Neuronal stem cell (in vitro differentiated cells): ENCODE results near the gene GORASP2.

Experiments used
- DNase-seq: peaks from one replicate; pipeline ENCODE4 v3.0.0-alpha.2; 2013; ENCODE audit warnings: low spot score
- H2AFZ ChIP-seq: one replicate; pipeline ENCODE4 v1.6.1; 2013; ENCODE audit warnings: mild to moderate bottlenecking, low read length, inconsistent platforms
- H2AK5ac ChIP-seq: 2 replicates; pipeline ENCODE4 v1.6.1; 2013; ENCODE audit warnings: low read depth, mild to moderate bottlenecking, inconsistent platforms, low read length, moderate library complexity, mixed read lengths
- H2BK120ac ChIP-seq: 2 replicates; pipeline ENCODE4 v1.6.1; 2013; ENCODE audit warnings: low read depth, mild to moderate bottlenecking, inconsistent platforms, low read length, moderate library complexity, mixed read lengths
- H2BK12ac ChIP-seq: one replicate; pipeline ENCODE4 v1.6.1; 2013; ENCODE audit warnings: low read length, inconsistent platforms
- H2BK15ac ChIP-seq: 2 replicates; pipeline ENCODE4 v1.6.1; 2013; ENCODE audit warnings: mild to moderate bottlenecking, low read length, inconsistent platforms, mixed read lengths
- H2BK5ac ChIP-seq: one replicate; pipeline ENCODE4 v1.6.1; 2013; ENCODE audit warnings: inconsistent platforms, mild to moderate bottlenecking, low read length, moderate library complexity
- H3K14ac ChIP-seq: one replicate; pipeline ENCODE4 v1.6.1; 2013; ENCODE audit warnings: low read length, inconsistent platforms
- H3K18ac ChIP-seq: 2 replicates; pipeline ENCODE4 v1.6.1; 2013; ENCODE audit warnings: low read length, inconsistent platforms
- H3K23ac ChIP-seq: 2 replicates; pipeline ENCODE4 v1.6.1; 2013; ENCODE audit warnings: low read depth, mild to moderate bottlenecking, mixed read lengths, low read length, inconsistent platforms; ENCODE audit not compliant: poor library complexity
- H3K27ac ChIP-seq: replicated peaks from 3 replicates; pipeline ENCODE4 v1.5.1; 2013; ENCODE audit warnings: low read length, inconsistent platforms
- H3K27me3 ChIP-seq, 3 experiments: 2 replicates each; pipeline ENCODE4 v1.6.1; 2013; ENCODE audit warnings: low read length in 3 of 3, mild to moderate bottlenecking in 2 of 3, inconsistent platforms in 1 of 3, low read depth in 1 of 3, mixed read lengths in 1 of 3, moderate library complexity in 1 of 3; ENCODE audit not compliant: control insufficient read depth in 3 of 3, insufficient read depth in 3 of 3
- H3K36me3 ChIP-seq, 2 donors: replicated peaks in 1 of 2; 2 replicates each; pipeline ENCODE4 v1.6.1; 2013; ENCODE audit warnings: low read length in 2 of 2; ENCODE audit not compliant: control insufficient read depth in 2 of 2, insufficient read depth in 2 of 2
- H3K4ac ChIP-seq: 2 replicates; pipeline ENCODE4 v1.6.1; 2013; ENCODE audit warnings: inconsistent platforms, mild to moderate bottlenecking, low read length, moderate library complexity
- H3K4me1 ChIP-seq, 2 donors: 1 replicate in 1 of 2; 2 replicates in 1 of 2; pipeline ENCODE4 v1.6.1; 2013; ENCODE audit warnings: low read length in 2 of 2, low read depth in 1 of 2; ENCODE audit not compliant: control insufficient read depth in 2 of 2, insufficient read depth in 1 of 2
- H3K4me2 ChIP-seq: one replicate; pipeline ENCODE4 v1.6.1; 2013; ENCODE audit warnings: mild to moderate bottlenecking, low read length, inconsistent platforms; ENCODE audit not compliant: insufficient read depth, poor library complexity, severe bottlenecking
- H3K4me3 ChIP-seq, 2 donors: 2 replicates each; pipeline ENCODE4 v1.5.1; 2013; ENCODE audit warnings: low read length in 2 of 2, mild to moderate bottlenecking in 2 of 2, inconsistent platforms in 1 of 2, moderate library complexity in 1 of 2
- H3K79me1 ChIP-seq: one replicate; pipeline ENCODE4 v1.6.1; 2013; ENCODE audit warnings: low read depth, mild to moderate bottlenecking, inconsistent platforms, low read length, moderate library complexity
- H3K9ac ChIP-seq: one replicate; pipeline ENCODE4 v1.6.1; 2013; ENCODE audit warnings: mild to moderate bottlenecking, low read depth, low read length, inconsistent platforms; ENCODE audit not compliant: poor library complexity
- H3K9me3 ChIP-seq, 2 donors: replicated peaks in 1 of 2; 2 replicates each; pipeline versions ENCODE3 to v1.6.1; 2013; ENCODE audit warnings: low read length in 2 of 2, mild to moderate bottlenecking in 2 of 2, inconsistent platforms in 1 of 2, low read depth in 1 of 2, mixed read lengths in 1 of 2, moderate library complexity in 1 of 2; ENCODE audit not compliant: control insufficient read depth in 2 of 2, insufficient read depth in 1 of 2
- H4K8ac ChIP-seq: one replicate; pipeline ENCODE4 v1.6.1; 2013; ENCODE audit warnings: low read depth, mild to moderate bottlenecking, inconsistent platforms, low read length, moderate library complexity
- H4K91ac ChIP-seq: one replicate; pipeline ENCODE4 v1.6.1; 2013; ENCODE audit warnings: low read length, low read depth, mild to moderate bottlenecking, inconsistent platforms; ENCODE audit not compliant: poor library complexity
- WGBS, 2 donors: extraction: QIAGEN DNeasy Blood & Tissue Kit; methylation state at CpG; one replicate each; pipeline ENCODE4 v1.1.7; 2013; ENCODE audit warnings: missing lambda C conversion rate in 2 of 2, mixed read lengths in 1 of 2; ENCODE audit not compliant: insufficient read length in 2 of 2, insufficient replicate concordance in 1 of 2; ENCODE audit errors: extremely low coverage in 2 of 2; 5-methylcytosine and 5-hydroxymethylcytosine counted together

GORASP2 gene

DNA sequence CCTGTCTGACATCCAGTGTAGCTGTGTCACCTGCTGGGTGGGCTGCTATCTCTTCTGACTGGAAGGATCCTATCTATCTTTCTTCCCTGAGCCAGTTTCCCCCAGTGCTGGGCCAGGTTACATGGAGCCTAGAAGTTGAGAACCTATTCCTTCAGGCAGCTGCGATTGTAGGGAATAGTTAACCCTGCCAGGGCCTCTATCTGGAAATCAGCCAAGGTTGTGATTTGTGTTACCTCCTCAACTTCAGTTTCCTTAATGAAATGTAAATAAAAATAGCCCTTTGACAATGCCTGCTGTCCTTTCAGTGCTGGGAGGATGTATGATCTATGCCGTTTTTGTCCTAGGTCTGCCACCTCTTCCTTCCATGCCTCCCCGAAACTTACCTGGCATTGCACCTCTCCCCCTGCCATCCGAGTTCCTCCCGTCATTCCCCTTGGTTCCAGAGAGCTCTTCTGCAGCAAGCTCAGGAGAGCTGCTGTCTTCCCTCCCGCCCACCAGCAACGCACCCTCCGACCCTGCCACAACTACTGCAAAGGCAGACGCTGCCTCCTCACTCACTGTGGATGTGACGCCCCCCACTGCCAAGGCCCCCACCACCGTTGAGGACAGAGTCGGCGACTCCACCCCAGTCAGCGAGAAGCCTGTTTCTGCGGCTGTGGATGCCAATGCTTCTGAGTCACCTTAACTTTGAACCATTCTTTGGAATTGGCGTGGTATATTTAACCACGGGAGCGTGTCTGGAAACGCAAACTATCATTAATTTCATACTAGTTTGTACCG lies 36.6 kb downstream of the GORASP2 start:
- no peak overlapping the region for H3K4ac ChIP-seq
- no peak overlapping the region for H3K4me3 ChIP-seq
- H3K23ac ChIP-seq: peak overlapping the region; percentile 37
- no peak overlapping the region for H3K14ac ChIP-seq
- H3K36me3 ChIP-seq: peaks cover 40 to 83% of the 10 kb centered on the region in 2 donors
- WGBS, 2 donors: no CpG with 5 or more reads among the region's 20 CpGs
- no peak overlapping the region for H3K27ac ChIP-seq
- H2BK15ac ChIP-seq: no peak overlapping the region
- H3K4me2 ChIP-seq: no peak overlapping the region
- H2AK5ac ChIP-seq: no peak overlapping the region
- no peak for DNase-seq
- H4K91ac ChIP-seq: no peak overlapping the region
- no peak overlapping the region for H2BK5ac ChIP-seq
- no peak overlapping the region for H2BK12ac ChIP-seq
- H2BK120ac ChIP-seq: no peak overlapping the region
- H4K8ac ChIP-seq: no peak overlapping the region
- H3K18ac ChIP-seq: no peak overlapping the region
- H3K9ac ChIP-seq: no peak overlapping the region
- H2AFZ ChIP-seq: no peak overlapping the region
- H3K79me1 ChIP-seq: no peaks in the 10 kb centered on the region
- H3K9me3 ChIP-seq: no peaks in the 10 kb centered on the region
- no peaks in the 10 kb centered on the region for H3K27me3 ChIP-seq
- peaks cover 0 to 3% of the 10 kb centered on the region in 2 donors for H3K4me1 ChIP-seq

DNA sequence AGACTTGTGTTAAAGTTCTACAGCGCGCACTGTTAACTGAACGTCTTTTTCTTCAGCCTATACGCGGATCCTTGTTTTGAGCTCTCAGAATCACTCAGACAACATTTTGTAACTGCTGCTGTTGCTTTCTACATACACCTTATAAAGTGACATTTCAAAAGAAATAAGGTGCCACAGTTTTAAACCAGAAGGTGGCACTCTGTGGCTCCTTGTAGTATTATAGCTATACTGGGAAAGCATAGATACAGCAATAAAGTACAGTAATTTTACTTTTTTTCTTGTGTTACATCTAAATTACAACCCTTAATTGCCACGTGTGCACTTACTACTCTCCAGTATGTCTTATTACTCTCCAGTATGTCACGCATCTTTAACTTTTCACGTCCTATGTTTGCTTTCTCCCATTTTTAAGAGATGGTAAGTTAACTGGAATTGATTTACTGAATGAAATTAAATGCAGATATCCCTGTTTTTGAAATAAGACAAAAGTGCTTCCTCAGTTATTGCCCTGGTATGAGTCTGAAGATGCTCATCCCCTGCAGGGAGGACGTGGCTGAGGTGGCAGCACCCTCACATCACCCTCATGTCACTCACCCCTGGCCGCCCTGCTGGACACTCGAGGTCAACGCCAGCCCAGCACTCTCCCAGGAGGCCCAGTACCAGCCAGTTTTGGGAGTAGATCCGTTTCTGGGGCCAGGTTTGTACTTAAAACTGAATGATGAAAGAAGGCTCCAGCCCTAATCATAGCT lies 37.8 kb downstream of the GORASP2 start:
- H3K36me3 ChIP-seq: peaks cover 31 to 71% of the 10 kb centered on the region in 2 donors
- H2BK120ac ChIP-seq: no peak overlapping the region
- H3K4ac ChIP-seq: no peak overlapping the region
- H4K91ac ChIP-seq: no peak overlapping the region
- H2AK5ac ChIP-seq: no peak overlapping the region
- WGBS, 2 donors: no CpG with 5 or more reads among the region's 13 CpGs
- DNase-seq: no peak
- H2BK12ac ChIP-seq: no peak overlapping the region
- no peak overlapping the region for H3K23ac ChIP-seq
- no peak overlapping the region for H3K9ac ChIP-seq
- H3K4me2 ChIP-seq: no peak overlapping the region
- H3K4me1 ChIP-seq: no peaks in the 10 kb centered on the region
- no peak overlapping the region for H2BK15ac ChIP-seq
- H2AFZ ChIP-seq: no peak overlapping the region
- H3K27me3 ChIP-seq: no peaks in the 10 kb centered on the region
- no peak overlapping the region for H3K14ac ChIP-seq
- no peak overlapping the region for H4K8ac ChIP-seq
- no peak overlapping the region for H3K4me3 ChIP-seq
- H2BK5ac ChIP-seq: no peak overlapping the region
- no peaks in the 10 kb centered on the region for H3K79me1 ChIP-seq
- H3K18ac ChIP-seq: no peak overlapping the region
- H3K27ac ChIP-seq: no peak overlapping the region
- no peaks in the 10 kb centered on the region for H3K9me3 ChIP-seq

DNA sequence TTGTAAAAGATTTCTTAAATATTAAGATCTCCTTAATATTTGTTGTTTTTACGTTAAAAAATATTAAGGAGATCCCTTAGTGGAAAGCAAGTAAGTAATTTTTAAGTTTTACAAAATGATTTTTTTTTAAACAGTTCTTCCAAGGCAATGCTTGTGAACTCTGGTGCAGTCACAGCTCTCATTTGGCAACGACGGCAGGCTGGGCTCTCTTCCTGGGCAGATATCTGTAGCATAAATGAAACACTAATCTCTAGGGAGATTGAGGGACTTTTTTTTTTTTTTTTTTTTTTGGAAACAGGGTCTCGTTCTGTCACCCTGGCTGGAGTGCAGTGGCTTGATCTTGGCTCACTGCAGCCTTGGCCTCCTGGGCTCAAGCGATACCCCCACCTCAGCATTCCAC lies 38.5 kb downstream of the GORASP2 start:
- no peak overlapping the region for H2BK12ac ChIP-seq
- no peak overlapping the region for H3K9ac ChIP-seq
- no peak overlapping the region for H2BK15ac ChIP-seq
- no peak overlapping the region for H4K91ac ChIP-seq
- no CpG with 5 or more reads among the region's 5 CpGs for WGBS, 2 donors
- no peak overlapping the region for H2AFZ ChIP-seq
- no peak overlapping the region for H3K4me3 ChIP-seq
- H3K27me3 ChIP-seq: no peaks in the 10 kb centered on the region
- H3K4ac ChIP-seq: no peak overlapping the region
- no peak overlapping the region for H3K23ac ChIP-seq
- H2BK5ac ChIP-seq: no peak overlapping the region
- H2BK120ac ChIP-seq: no peak overlapping the region
- no peak overlapping the region for H2AK5ac ChIP-seq
- H3K36me3 ChIP-seq: peaks cover 27 to 64% of the 10 kb centered on the region in 2 donors
- no peak overlapping the region for H3K18ac ChIP-seq
- no peaks in the 10 kb centered on the region for H3K4me1 ChIP-seq
- no peaks in the 10 kb centered on the region for H3K79me1 ChIP-seq
- no peak overlapping the region for H3K14ac ChIP-seq
- DNase-seq: no peak
- no peak overlapping the region for H3K27ac ChIP-seq
- H3K4me2 ChIP-seq: no peak overlapping the region
- H3K9me3 ChIP-seq: no peaks in the 10 kb centered on the region
- no peak overlapping the region for H4K8ac ChIP-seq

DNA sequence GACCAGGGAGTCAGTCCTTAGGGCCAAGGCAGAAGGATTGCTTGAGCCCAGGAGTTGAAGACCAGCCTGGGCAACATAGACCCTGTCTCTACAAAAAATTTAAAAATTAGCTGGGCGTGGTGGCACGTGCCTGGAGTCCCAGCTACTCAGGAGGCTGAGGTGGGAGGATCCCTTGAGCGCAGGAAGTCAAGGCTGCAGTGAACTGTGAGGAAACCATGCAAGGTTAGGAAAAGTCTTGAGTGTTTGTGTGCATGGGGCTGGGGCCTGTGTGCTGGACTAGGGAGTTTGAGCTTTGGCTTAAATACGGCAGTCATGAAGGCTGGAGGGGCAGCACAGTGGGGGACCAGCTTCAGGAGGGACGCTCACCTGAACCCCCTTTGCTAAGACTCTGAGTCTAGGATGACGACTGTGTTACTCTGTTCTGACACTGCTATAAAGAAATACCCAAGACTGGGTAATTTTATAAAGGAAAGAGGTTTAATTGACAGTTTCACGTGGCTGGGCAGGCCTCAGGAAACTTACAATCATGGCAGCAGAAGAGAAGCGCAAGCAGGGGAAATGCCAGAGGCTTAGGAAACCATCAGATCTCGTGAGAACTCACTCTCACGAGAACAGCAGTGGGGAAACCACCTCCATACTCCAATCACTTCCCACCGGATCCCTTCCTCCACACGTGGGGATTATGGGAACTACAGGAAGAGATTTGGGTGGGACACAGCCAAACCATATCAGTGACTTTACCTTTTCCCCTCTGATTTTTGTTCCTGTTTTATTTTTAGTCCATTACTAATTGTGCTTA lies 39.4 kb downstream of the GORASP2 start:
- Histone ChIP-seq H3K4me2 (no peak overlapping the region), H3K14ac (no peak overlapping the region), H2AK5ac (no peak overlapping the region), H3K79me1 (no peaks in the 10 kb centered on the region), H3K18ac (no peak overlapping the region), H3K27ac (no peak overlapping the region), H3K36me3 (peaks cover 24 to 57% of the 10 kb centered on the region in 2 donors), H3K4me1 (no peaks in the 10 kb centered on the region), H2BK5ac (no peak overlapping the region), H2AFZ (no peak overlapping the region), H3K4ac (no peak overlapping the region), H4K91ac (no peak overlapping the region), H3K9me3 (no peaks in the 10 kb centered on the region), H3K4me3 (no peak overlapping the region), H3K23ac (no peak overlapping the region), H3K27me3 (no peaks in the 10 kb centered on the region), H2BK12ac (no peak overlapping the region), H2BK15ac (no peak overlapping the region), H4K8ac (no peak overlapping the region), H3K9ac (no peak overlapping the region), H2BK120ac (no peak overlapping the region)
- no CpG with 5 or more reads among the region's 12 CpGs for WGBS, 2 donors
- no peak for DNase-seq
